ENCODE data around the gene DHFR2.
"Not testable (repeated sequence)": the region's sequence is repeated elsewhere in the genome, so short reads cannot be mapped to it uniquely, and the experiment has no call there.

The DHFR2 gene

GRCh38 chr3:94065819-94066480 is 3.2 kb upstream of the DHFR2 start:
- DNase-seq (ENCODE audit: low read depth in 2 of 2): no peak

DNA sequence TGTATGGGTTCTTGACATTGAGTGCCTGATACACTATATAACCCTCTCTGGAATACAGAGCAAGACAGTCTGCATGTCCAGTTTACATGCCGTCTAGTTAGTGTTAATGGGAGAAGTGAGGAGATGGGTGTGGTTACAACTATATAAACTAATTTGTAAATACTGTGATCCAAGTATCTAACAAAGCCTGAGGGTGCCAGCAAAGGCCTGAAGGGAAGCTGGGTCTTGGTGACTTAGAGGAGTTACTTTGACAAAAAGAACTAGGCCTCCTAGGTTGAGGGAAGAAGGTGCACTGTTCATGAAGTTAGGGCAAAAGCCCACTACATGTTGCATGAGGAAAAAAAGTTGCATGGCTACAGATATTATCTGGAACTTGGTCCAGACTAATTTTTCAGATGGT is 2.4 kb upstream of the DHFR2 start:
- DNase-seq (ENCODE audit: low read depth in 2 of 2): no peak

DNA sequence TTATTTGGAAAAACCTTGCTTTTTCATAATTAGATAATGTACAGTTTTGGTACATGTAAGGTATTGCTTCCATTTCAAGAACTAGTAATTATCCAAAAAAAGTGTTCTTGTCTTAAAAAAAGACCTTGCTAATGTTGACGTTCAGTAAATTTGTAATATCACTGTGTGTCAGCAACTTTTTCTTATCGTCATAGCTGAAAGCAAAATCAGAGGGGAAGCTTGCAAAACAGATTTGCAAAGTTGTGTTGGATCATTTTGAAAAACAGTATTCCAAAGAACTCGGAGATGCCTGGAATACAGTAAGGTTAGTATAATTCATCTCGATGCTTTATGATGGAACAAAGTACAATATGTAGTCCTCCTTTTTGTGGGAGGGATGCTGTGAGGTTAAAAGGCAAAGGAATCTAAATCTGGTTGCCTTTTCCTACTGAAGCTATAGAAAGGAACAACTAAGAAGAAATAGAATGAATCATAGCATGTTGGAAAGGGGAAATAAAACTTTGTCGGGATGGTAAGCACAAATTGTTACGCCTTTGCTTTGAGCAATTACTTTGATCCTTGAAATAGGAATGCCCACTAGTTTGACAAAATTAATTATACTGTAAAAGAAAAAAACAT is 1.6 kb upstream of the DHFR2 start:
- no peak for DNase-seq (ENCODE audit: low read depth in 2 of 2)

GRCh38 chr3:94063496-94064119 is 892 bp upstream of the DHFR2 start:
- no peak for DNase-seq (ENCODE audit: low read depth in 2 of 2)

DNA sequence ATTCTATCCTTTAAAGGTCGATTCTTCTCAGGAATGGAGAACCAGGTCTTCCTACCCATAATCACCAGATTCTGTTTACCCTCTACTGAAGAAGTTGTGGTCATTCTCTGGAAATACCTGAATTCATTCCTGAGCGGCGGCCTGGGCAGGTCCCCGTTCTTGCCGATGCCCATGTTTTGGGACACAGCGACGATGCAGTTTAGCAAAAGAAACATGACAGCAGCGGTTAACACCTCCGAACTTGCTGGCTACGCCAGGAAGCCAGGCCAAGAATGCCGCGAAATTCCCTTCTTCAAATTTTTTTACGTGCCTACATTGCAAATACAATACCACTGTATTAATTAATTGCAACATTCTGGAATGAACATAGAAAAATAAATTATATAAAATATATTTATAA is 1.4 kb downstream of the DHFR2 start:
- no peak for DNase-seq (ENCODE audit: low read depth in 2 of 2)

DNA sequence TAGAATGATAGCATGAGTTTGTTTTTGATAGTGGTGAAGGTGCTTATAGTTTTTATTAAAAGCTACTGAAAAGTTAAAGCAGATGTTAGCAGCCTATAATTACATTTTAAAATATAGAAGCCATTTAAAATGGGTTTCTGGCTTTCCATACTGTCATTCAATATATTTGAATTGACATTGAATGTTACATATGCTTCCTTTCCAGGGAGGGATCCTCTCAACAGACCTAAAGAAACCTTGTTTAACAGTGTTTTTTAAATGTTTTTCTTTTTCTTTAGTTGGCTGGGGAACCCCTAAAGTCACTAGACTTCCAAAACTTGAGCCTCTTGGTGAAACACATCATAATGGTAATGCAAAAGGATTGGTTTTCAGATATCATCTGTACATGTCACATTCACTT is 12.2 kb downstream of the DHFR2 start:
- no peak for DNase-seq (ENCODE audit: low read depth in 2 of 2)

- DNase-seq (ENCODE audit: low read depth in 2 of 2): no peak
These were observed 13.4 kb downstream of the DHFR2 start for GRCh38 chr3:94049267-94049666.

DNA sequence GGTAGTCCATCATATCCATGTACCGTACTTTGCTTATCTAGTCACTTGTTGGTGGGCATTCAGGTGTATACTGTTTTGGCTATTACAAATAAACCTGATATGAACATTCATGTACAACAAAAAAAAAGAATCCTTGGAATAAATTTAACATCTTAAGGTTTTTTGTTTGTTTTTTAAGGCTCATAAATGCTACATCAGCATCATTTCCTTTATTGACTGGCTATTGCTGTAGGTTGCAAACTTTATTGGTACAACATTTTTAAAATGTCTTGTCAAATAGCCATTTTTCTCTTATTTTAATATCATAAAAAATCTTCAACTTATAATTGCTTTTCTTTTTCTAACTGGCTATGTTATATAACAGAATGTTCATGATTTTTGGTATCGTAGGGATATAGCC is 16.2 kb downstream of the DHFR2 start:
- DNase-seq (ENCODE audit: low read depth in 2 of 2): no peak

- DNase-seq (ENCODE audit: low read depth in 2 of 2): not testable (repeated sequence)
These were observed 18.4 kb downstream of the DHFR2 start for GRCh38 chr3:94044100-94044936.

- DNase-seq (ENCODE audit: low read depth in 2 of 2): no peak
These were observed 19.4 kb downstream of the DHFR2 start for GRCh38 chr3:94043285-94043684.

- DNase-seq (ENCODE audit: low read depth in 2 of 2): no peak
These were observed 25.7 kb downstream of the DHFR2 start for GRCh38 chr3:94036909-94037507.

DNA sequence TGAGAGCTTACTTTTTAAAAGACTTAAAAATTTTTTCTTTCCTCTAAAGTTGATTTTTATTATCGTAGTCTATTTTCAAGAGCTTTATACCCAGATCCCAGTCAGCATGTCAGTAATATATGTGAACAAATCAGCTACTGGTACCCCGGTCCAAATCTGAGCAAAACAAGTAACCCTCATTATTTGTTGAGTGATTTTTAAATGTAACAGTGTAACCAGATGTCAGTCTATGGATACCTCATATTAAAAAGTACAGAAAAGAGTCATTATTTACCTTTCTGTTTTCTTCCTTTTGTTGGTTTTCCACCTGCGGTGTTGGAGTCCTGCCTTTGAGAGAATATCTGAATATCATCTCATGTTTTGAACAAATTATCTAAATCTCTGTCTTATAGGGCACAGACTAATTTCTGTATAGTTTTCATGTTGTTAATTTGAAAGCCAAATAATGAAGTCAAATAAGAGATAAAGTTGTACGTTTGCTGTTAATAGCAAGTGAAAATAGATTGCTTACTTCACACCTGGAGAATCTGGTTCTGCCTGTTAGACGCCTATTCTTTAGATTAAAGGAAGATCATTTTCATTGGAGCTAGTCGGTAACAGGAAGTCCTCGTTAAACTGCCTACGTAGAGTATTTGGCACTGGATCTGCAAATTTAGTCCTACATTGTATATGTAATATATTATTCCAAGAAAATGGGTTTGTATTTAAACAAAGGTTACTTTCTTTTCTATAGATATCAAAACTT is 34.5 kb downstream of the DHFR2 start, which contains the start of gene STX19:
TSS of gene STX19 (minus strand) at position 505 of the 745 bp plus-strand sequence. CDS start 13,328 bp downstream, outside the sequence.
- DNase-seq (ENCODE audit: low read depth in 2 of 2): no peak

- DNase-seq (ENCODE audit: low read depth in 2 of 2): no peak
These were observed 36.1 kb downstream of the DHFR2 start for GRCh38 chr3:94026623-94027022.

DNA sequence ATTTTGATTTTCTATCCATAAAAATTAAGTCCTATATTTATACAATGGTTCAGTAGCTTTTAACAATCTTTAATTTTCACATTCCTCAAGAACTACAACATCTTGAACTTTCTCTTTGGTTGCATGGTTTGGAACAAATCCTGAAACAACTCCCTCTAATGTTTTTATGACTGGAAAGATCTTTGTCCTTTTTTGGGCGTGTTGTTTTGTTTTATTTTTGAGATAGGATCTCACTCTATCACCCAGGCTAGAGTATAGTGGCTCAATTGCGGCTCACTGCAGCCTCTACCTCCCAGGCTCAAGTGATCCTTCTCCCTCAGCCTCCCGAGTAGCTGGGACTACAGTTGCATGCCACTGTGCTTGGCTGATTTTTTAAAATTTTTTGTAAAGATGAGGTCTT is 38.3 kb downstream of the DHFR2 start:
- no peak for DNase-seq (ENCODE audit: low read depth in 2 of 2)

DNA sequence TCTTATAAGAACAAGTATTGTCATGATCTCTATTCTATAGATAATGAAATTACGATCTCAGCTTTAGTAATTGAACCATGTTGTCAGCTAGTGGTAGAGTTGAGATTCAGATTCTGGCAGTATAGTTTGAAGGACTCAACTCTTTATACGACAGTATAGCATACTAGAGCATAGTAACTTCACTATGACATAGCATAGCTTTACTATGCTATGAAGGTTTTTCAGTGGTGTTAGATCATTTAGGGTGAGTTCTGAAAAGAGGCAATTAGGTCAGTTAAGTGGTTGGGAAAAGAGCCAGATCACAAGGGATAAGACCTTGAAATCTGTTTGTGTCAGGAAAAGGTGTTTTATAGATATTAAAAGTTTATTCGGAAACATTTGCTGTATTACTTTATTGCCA is 42.4 kb downstream of the DHFR2 start:
- no peak for DNase-seq (ENCODE audit: low read depth in 2 of 2)

- DNase-seq (ENCODE audit: low read depth in 2 of 2): no peak
These were observed 43.1 kb downstream of the DHFR2 start for GRCh38 chr3:94019659-94020058.

DNA sequence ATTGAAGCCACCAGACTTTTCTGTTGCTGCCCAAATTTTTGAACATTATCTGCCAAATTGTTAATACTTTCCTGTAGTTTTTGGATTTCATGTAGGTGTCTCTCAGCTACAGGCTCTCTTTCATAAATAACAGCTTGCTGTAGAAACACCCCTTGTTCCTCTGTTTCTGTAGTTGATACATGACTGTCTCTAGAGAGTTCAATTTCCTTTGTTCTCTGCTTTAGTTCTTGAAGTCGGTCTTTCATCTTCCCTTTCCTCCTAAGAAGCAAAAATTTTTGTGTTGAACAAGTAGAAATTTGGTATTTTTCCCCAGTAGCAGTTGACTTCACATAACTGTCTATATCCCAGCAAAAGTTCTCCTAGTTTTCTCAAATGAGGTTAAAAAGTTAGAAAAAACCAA is 47.7 kb downstream of the DHFR2 start:
- DNase-seq (ENCODE audit: low read depth in 2 of 2): no peak

DNA sequence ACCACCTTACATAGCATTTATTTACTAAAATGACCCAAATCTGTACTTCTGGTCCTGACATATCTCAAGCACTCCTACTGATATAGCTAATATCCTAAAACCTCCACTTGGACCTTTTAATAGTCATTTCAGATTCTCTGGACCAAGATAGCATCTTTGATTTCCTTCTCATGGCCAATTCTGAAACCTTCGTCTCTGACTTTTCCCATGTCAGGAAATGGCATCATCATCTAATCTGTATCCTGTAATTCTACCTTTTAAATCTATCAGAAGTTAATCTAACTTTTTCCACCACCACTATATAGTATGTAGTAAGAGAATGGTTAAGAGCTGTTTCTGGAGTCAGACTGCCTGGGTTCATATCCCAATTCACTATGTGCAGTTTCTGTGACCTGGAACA is 50.5 kb downstream of the DHFR2 start:
- no peak for DNase-seq (ENCODE audit: low read depth in 2 of 2)

GRCh38 chr3:94011233-94011711 is 51.4 kb downstream of the DHFR2 start:
- no peak for DNase-seq (ENCODE audit: low read depth in 2 of 2)

- no peak for DNase-seq (ENCODE audit: low read depth in 2 of 2)
These were observed 53.1 kb downstream of the DHFR2 start for GRCh38 chr3:94009608-94010007.

DNA sequence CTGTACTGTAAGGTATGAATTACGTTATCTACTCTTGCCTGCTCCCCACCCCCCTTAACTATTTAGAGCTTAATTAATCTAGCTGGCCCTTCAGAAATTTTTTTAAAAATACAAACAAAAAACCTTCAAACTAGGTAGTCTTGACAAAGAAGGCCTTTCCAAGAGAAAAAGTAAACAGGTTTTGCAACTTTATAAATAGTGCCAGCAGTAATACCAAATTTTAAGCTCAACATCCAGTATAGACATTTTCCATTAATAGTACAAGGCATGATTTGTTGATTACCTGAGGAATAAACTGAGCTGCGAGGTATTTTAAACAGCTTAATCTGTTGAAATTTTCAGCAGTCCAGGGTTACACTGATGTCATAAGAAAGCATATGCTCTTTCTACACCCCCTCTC is 54.5 kb downstream of the DHFR2 start:
- no peak for DNase-seq (ENCODE audit: low read depth in 2 of 2)
